Retinal pigment epithelial cell (primary cell): ENCODE measurements around the gene RHBDL2.

Experiments
- DNase-seq: peaks from one replicate; pipeline ENCODE4 v3.0.0-alpha.2; 2010; ENCODE audit warnings: low read depth
- H3K4me3 ChIP-seq: 2 replicates; pipeline ENCODE4 v1.5.1; 2011; ENCODE audit warnings: mild to moderate bottlenecking, low read length, control low read depth, moderate library complexity
- TF ChIP-seq, protein P1 (sequence below): conservative IDR thresholded peaks from 2 replicates; pipeline ENCODE4 v1.5.1; 2011; ENCODE audit warnings: low read depth, low read length, control low read depth, inconsistent platforms

RHBDL2 gene

DNA sequence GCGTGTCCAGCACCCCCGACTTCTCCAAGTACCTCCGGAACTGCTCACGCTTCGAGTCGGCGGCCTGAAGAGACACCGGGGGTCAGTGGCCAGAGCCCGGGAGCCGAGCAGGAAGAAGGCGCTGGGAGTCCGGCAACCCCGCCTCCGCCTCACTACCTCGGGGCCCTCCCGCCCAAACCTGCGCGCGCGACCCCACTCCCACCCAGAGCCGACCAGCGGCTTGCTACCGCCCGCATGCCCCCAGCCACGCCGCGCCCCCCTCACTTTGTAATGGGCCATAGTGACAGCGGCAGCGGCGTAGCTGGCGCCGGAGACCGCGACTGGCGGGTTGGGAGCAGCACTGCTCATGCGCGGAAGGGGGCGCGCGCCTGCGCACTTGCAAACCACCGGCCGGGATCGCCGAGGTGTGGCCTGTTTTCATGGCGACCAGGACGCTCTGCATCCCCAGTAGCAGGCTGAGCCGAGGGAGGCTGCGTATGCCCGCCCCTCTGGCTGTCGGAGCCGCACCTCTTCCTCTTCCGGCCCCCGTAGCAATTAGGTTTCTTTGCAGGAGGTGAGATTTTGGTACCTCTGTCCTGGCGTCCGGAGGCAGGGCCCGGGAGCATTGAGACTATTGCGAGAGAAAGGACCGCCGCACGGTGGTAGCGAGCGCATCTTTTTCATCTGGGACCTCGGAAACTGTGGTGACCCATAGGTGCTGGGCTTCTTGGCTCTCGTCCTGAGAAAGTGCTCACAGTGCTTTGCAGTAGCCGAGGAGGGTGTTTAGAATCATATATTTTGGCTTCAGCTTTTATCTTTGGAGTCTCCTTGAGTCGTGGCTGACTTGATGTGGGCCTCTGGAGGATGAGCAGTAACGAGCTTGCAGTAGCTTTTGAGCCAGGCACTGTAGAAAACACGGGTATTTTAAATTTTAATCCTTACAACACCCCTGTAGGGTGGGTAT lies 68.3 kb downstream of the RHBDL2 start, which contains the start of gene MYCBP:
Gene MYCBP (minus strand): TSS at position 322 of the 943 bp plus-strand sequence. CDS start 43 bp downstream, at position 279.
- H3K4me3 ChIP-seq: peak within 1 kb of the TSS; percentile 89
- TF ChIP-seq, protein P1, sequence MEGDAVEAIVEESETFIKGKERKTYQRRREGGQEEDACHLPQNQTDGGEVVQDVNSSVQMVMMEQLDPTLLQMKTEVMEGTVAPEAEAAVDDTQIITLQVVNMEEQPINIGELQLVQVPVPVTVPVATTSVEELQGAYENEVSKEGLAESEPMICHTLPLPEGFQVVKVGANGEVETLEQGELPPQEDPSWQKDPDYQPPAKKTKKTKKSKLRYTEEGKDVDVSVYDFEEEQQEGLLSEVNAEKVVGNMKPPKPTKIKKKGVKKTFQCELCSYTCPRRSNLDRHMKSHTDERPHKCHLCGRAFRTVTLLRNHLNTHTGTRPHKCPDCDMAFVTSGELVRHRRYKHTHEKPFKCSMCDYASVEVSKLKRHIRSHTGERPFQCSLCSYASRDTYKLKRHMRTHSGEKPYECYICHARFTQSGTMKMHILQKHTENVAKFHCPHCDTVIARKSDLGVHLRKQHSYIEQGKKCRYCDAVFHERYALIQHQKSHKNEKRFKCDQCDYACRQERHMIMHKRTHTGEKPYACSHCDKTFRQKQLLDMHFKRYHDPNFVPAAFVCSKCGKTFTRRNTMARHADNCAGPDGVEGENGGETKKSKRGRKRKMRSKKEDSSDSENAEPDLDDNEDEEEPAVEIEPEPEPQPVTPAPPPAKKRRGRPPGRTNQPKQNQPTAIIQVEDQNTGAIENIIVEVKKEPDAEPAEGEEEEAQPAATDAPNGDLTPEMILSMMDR: peak; percentile 3
- peak; percentile 73 for DNase-seq

DNA sequence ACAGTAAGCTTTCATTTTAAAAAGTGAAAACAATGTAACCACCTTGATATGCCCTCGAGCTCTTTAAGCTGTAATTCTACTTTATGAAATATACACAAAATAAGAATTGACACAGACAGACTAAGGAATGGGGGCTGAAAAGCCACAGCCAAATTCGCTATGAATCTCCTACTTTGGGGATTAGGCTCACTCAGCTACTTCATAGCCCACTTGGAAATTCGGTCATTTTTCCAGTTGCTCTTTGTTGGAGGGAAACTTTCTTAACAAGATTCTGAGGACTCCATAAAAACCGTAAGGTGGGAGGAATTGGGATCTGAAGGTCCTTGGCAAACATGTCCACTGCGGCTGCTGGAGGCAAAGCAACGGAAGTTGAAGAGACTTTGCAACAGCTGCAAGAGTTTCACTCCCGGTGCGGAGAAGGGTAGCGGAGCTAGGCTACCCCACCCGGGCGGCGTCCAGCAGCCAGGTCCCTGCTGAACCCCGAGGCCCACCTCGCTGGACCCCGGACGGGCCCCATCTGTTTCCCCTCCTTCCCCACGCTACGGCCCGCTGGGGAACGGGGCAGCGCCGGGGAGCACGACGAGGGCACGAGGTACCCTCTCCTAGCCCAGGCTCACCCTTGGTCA lies 69.1 kb downstream of the RHBDL2 start:
- TF ChIP-seq, protein P1: no peak
- no peak for DNase-seq
- H3K4me3 ChIP-seq: peak overlapping the region; percentile 89

DNA sequence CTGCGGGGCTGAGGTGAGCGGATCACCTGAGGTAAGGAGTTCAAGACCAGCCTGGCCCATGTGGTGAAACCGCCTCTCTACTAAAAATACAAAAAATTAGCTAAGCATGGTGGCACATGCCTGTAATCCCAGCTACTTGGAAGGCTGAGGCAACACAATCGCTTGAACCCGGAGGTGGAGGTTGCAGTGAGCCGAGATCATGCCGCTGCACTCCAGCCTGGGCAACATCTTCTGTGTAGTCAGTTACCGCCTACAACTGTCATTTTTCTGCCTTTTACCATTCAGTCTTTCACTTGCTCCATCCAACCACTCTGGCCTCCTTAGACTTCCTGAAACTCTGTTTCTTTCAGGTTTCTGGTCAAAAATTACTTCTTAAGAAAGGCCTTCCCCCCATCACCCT lies 70.6 kb downstream of the RHBDL2 start:
- TF ChIP-seq, protein P1: no peak
- no peak for DNase-seq
- no peak overlapping the region for H3K4me3 ChIP-seq

DNA sequence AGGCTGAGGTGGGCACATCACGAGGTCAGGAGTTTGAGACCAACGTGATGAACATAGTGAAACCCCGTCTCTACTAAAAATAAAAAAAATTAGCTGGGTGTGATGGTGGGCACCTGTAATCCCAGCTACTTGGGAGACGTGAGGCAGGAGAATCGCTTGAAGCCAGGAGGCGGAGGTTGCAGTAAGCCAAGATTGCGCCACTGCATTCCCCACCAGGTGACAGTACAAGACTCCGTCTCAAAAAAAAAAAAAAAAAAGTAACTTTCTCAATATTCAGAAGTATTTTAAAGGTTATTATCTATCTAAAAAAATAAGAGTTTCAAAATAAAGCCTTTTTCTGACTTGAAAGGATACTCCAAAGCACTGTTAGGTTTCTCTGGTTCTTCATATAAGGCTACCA lies 74.4 kb downstream of the RHBDL2 start:
- DNase-seq: no peak
- TF ChIP-seq, protein P1: no peak
- H3K4me3 ChIP-seq: no peak overlapping the region

DNA sequence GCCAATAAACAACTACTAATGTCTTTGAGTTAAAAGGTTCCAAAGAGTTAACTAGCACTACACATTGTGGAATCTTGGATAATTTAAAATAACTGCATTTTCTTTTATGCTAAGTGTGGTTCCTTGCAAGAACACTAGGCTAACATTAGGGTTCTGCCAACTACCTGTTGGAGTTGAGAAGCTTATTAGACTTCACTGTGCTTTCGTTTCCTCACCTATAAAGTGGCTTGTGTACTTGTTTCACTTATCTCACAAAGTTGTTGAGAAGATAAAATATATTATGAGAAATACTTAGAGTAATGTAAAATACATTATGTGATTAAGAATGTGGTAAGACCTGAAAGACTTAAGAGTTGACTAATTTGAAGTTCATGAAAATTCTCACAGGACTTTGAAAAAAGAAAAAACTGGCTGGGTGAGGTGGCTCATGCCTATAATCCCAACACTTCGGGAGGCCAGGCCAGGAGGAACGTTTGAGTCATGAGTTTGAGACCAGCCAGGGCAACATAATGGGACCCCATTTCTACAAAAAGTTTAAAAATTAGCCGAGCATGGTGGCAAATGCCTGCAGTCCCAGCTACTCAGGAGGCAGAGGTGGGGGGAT lies 76.4 kb downstream of the RHBDL2 start:
- no peak overlapping the region for H3K4me3 ChIP-seq
- TF ChIP-seq, protein P1: no peak
- no peak for DNase-seq

DNA sequence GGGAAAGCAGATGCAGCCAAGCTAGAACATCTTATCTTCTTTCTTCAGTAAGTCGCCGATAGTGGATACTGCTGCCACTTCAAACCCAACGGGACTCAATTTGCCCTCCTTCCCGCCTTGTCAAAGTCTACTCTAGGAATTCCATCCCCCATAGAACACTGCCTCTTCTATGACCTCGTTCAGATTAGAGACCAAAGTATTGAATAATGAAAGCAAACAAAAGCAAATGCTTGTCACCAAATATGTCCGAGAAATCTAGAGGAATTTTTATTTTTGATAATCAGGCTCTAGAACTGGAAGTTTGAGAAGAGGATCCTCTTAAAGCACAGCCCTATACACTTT lies 81.2 kb downstream of the RHBDL2 start:
- no peak for DNase-seq
- TF ChIP-seq, protein P1: no peak
- H3K4me3 ChIP-seq: peak overlapping the region; percentile 98
